OCI-LY3 (cell line): ENCODE measurements around the gene PYGM.

Experiments used
- CTCF ChIP-seq: fragments of 200-600, 300-600 bp; sonication (generic); IDR thresholded peaks from 2 replicates; pipeline ENCODE4 v1.5.1; 2014; ENCODE audit warnings: antibody characterized with exemption, low read length, low read depth
- EZH2phosphoT487 ChIP-seq: fragments of 200-600 bp; shearing (Covaris generic); IDR thresholded peaks from 2 replicates; pipeline ENCODE4 v1.6.1; 2018; ENCODE audit warnings: antibody characterized with exemption, mixed run types, low read depth

- no peak for TF ChIP-seq CTCF
- no peak for TF ChIP-seq EZH2phosphoT487
Measured at GRCh38 chr11:64759131-64759721, 548 bp downstream of the PYGM start.
